Measurements from ENCODE around the gene SCAI.
A peak's percentile ranks its signal among the peaks of the same experiment; 100 is the strongest.
"Not testable (repeated sequence)": the region's sequence is repeated elsewhere in the genome, so short reads cannot be mapped to it uniquely, and the experiment has no call there.

The SCAI gene

GRCh38 chr9:125147401-125147951, 4.1 kb upstream of the SCAI start:
- no peak for DNase-seq

GRCh38 chr9:125146247-125146646, 2.9 kb upstream of the SCAI start:
- no peak for DNase-seq

GRCh38 chr9:125145425-125145824, 2.1 kb upstream of the SCAI start:
- DNase-seq, result no peak

- DNase-seq, result peak; percentile 29
Measured at GRCh38 chr9:125142560-125143376, 560 bp downstream of the SCAI start.

GRCh38 chr9:125141751-125142150, 1.6 kb downstream of the SCAI start:
- no peak for DNase-seq

- no peak for DNase-seq
Measured at GRCh38 chr9:125141251-125141650, 2.1 kb downstream of the SCAI start.

- DNase-seq, result no peak
Measured at GRCh38 chr9:125140576-125140975, 2.8 kb downstream of the SCAI start.

- DNase-seq, result no peak
Measured at GRCh38 chr9:125137200-125137599, 6.1 kb downstream of the SCAI start.

GRCh38 chr9:125134976-125135375, 8.4 kb downstream of the SCAI start:
- no peak for DNase-seq

GRCh38 chr9:125133403-125134329, 9.7 kb downstream of the SCAI start:
- no peak for DNase-seq

- no peak for DNase-seq
Measured at GRCh38 chr9:125131778-125132177, 11.6 kb downstream of the SCAI start.

GRCh38 chr9:125126019-125126746, 17.1 kb downstream of the SCAI start:
- no peak for DNase-seq

- DNase-seq, result no peak
Measured at GRCh38 chr9:125125523-125125922, 17.8 kb downstream of the SCAI start.

- no peak for DNase-seq
Measured at GRCh38 chr9:125121146-125121545, 22.2 kb downstream of the SCAI start.

- peak; percentile 65 for DNase-seq
Measured at GRCh38 chr9:125119643-125120286, 23.6 kb downstream of the SCAI start.

GRCh38 chr9:125118696-125119095, 24.6 kb downstream of the SCAI start:
- not testable (repeated sequence) for DNase-seq

GRCh38 chr9:125114503-125114902, 28.8 kb downstream of the SCAI start:
- DNase-seq, result not testable (repeated sequence)

GRCh38 chr9:125110464-125110863, 32.9 kb downstream of the SCAI start:
- DNase-seq, result no peak

- DNase-seq, result not testable (repeated sequence)
Measured at GRCh38 chr9:125108541-125108940, 34.8 kb downstream of the SCAI start.

- DNase-seq, result no peak
Measured at GRCh38 chr9:125106285-125106893, 36.9 kb downstream of the SCAI start.

- no peak for DNase-seq
Measured at GRCh38 chr9:125103770-125104460, 39.4 kb downstream of the SCAI start.
